VCaP (cell line): ENCODE measurements around the gene MLLT3.

Experiments
- H3K27ac ChIP-seq: fragments of 450-650 bp; 2 replicates; pipeline ENCODE4 v1.5.1; 2017
- TF ChIP-seq, protein P1 (sequence below): fragments of 450-650 bp; conservative IDR thresholded peaks from 2 replicates; pipeline ENCODE4 v1.5.1; 2017; ENCODE audit warnings: mild to moderate bottlenecking, moderate library complexity

MLLT3 gene

DNA sequence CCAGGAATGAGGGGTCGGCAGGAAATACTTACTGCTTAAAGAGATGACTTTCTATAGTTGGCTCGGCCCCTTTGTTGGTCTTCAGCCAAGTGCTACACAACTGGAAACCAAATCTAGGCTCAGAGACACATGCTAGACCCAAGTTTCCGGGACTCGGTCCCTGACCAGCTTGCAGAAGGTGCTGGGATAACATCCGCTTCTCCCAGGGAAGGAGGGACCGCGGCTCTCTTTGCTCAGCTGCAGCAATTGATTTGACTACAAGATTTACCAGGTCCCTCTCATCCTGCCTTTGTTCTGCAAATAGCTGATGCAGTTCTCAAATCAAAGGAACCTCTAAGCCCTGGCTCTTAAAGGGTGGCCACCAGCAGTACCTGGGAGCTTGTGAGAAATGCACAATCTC lies 314.7 kb downstream of the MLLT3 start:
- H3K27ac ChIP-seq = no peak overlapping the region
- TF ChIP-seq, protein P1, sequence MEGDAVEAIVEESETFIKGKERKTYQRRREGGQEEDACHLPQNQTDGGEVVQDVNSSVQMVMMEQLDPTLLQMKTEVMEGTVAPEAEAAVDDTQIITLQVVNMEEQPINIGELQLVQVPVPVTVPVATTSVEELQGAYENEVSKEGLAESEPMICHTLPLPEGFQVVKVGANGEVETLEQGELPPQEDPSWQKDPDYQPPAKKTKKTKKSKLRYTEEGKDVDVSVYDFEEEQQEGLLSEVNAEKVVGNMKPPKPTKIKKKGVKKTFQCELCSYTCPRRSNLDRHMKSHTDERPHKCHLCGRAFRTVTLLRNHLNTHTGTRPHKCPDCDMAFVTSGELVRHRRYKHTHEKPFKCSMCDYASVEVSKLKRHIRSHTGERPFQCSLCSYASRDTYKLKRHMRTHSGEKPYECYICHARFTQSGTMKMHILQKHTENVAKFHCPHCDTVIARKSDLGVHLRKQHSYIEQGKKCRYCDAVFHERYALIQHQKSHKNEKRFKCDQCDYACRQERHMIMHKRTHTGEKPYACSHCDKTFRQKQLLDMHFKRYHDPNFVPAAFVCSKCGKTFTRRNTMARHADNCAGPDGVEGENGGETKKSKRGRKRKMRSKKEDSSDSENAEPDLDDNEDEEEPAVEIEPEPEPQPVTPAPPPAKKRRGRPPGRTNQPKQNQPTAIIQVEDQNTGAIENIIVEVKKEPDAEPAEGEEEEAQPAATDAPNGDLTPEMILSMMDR = no peak

DNA sequence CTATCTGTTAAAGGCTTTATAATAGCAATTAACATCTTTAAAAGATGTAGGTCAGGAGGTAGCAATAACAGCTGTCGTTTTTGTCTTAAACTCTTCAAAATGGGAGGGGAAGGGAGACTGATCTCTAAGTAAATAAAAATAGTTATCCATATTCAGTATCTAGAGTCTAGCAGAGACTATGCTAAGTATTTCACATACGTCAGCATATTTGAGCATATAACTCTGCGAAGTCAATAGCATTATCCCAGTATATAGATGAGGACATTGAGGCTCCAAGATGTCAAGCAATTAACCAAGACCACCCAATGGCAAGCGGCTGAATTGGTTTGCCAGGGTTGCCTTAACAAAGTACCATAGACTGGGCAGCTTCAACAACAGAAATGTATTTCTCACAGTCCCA lies 316.8 kb downstream of the MLLT3 start:
- TF ChIP-seq, protein P1 = no peak

DNA sequence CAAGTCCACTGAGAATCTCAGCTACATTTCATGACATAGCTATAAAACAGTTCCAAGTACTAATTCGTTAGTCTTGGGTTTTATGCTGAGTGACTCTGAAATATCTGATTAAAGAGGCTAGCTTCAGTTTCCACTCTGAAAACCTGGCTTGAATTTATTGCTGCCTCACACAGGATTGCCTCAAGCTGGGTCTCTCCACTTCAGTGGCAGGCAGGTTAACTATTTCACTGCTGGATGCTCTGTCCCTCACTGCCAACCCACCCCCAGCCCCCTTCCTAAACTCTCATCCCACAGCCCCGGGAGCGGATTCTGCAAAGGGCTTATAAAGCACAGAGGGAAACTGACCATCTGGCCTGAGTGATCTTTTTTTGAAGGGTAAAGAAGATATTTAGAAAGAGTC lies 318.3 kb downstream of the MLLT3 start:
- H3K27ac ChIP-seq = no peak overlapping the region
- TF ChIP-seq, protein P1 = no peak

More for the DNA sequence above, 316.8 kb downstream of the MLLT3 start:
- H3K27ac ChIP-seq = no peak overlapping the region

DNA sequence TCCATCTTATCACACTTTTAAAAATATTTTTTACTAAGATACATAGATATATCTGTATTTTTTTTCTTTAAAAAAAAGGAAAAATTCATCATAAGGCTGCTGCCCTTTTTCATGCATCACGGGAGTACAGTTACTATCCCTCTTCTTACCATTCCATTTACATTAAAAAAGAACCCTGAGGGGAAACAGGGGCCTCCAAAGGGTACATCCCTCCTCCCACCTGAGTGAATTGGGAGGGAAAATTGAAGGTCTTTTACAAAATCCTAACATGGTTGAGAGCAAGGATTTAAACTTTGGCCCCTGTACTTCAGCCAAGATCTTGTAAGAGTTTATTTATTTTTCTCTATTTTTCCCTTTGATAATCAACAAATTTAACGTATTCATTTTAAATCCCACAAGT lies 319.2 kb downstream of the MLLT3 start:
- TF ChIP-seq, protein P1 = no peak

DNA sequence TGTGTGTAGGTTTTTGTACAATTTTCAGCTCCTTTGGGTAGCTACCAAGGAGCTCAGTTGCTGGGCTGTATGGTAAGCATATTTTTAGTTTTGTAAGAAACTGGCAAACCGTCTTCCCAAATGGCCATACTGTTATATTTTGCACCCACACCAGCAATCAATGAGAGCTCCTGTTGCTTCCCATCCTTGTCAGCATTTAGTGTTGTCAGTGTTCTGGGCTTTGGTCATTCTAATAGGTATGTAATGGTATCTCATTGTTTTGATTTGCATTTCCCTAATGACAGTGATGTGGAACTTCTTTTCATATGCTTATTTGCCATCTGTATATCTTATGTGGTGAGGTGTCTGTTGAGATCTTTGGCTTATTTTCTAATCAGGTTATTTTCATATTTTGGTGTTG lies 320.1 kb downstream of the MLLT3 start:
- TF ChIP-seq, protein P1 = no peak
- no peak overlapping the region for H3K27ac ChIP-seq

More for the DNA sequence above, 319.2 kb downstream of the MLLT3 start:
- H3K27ac ChIP-seq = no peak overlapping the region

DNA sequence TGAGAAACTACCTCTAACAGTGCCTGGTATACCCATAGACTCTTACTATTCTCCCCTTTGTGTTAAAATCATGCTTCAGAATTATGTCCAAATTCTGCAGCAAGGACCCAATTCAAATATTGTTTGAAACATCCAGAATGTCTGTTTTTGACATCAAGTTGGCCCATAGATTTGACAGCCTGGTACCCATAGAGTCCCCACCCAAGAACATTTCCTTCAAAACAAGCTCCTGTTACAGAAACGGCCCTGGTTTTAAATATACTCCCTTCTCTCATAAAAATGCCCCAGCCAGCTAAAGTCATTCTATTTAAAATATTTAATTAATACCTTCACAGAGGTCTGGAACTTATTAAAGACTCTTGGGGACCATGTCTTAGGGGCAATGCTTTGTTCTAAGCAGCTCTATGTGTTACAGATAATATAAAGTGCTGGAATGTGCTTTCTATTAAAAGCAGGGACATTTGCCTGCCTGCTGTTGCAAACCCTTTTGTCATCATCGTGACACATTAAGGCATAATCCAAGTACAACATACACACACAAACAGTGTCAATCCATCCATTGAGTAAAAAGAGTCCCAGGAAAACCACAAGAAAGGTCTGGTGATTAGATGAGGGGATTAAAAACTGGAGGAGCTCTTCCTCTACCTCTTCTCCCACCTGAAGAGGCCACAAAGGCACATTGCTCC lies 321.7 kb downstream of the MLLT3 start:
- TF ChIP-seq, protein P1 = no peak
- H3K27ac ChIP-seq = no peak overlapping the region

DNA sequence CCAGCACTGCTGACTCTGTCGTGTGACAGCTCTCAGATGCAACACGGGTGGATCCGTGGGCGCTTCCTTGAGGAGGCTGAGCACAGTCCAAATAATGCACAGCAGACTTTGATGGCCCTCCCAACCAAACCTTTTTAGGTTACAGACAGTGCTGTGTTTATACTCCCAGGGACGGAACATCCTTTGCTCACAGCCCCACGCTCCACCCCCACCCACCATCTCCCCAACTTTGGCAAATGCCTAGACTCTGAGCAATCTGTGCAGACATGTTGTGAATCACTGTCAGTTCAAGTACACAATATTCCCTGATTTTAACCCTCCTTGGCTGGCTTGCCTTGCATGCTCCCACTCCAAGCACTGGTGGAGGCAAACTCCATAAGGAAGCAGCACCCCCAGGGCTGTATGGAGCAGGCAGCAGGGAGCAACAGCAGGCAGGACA lies 324.6 kb downstream of the MLLT3 start:
- no peak overlapping the region for H3K27ac ChIP-seq
- TF ChIP-seq, protein P1 = no peak
